CD8-positive, alpha-beta memory T cell (primary cell): ENCODE measurements around the gene DENND4C. TPM values are rescaled to one million over a fixed set of nuclear protein-coding genes. Genes with fewer than 3 reads are reported as not detected.
"Not testable (repeated sequence)": the region's sequence is repeated elsewhere in the genome, so short reads cannot be mapped to it uniquely, and the experiment has no call there.

ENCODE experiments used
- CTCF ChIA-PET: fragments of 350-600 bp; sonication (Branson Sonifier 250); formaldehyde crosslinking; loops from one replicate; lab custom pipeline; 2021; ENCODE audit warnings: antibody characterized with exemption; lab: Charles Lee
- POLR2A ChIA-PET: fragments of 350-600 bp; sonication (Branson Sonifier 250); formaldehyde crosslinking; loops from one replicate; lab custom pipeline; 2021; ENCODE audit warnings: antibody characterized with exemption; lab: Charles Lee
- DNase-seq, 5 donors: peaks; one replicate each; pipeline versions ENCODE4 v3.0.0 to v3.0.0-alpha.2; 2020 to 2022; ENCODE audit warnings: mixed read lengths in 1 of 5
- H3K27ac ChIP-seq: one replicate; pipeline ENCODE4 v1.7.0; 2013; ENCODE audit warnings: low read depth, mild to moderate bottlenecking, low read length, moderate library complexity
- H3K27me3 ChIP-seq: 2 replicates; pipeline ENCODE4 v1.7.0; 2013; ENCODE audit warnings: low read length, mild to moderate bottlenecking; ENCODE audit not compliant: insufficient read depth, poor library complexity, severe bottlenecking
- H3K36me3 ChIP-seq: 2 replicates; pipeline ENCODE4 v1.7.0; 2013; ENCODE audit warnings: mild to moderate bottlenecking, low read length, moderate library complexity; ENCODE audit not compliant: insufficient read depth
- H3K4me1 ChIP-seq: 2 replicates; pipeline ENCODE4 v1.7.0; 2013; ENCODE audit warnings: mild to moderate bottlenecking, low read length, moderate library complexity; ENCODE audit not compliant: insufficient read depth
- H3K4me3 ChIP-seq: 2 replicates; pipeline ENCODE4 v1.7.0; 2013; ENCODE audit warnings: mild to moderate bottlenecking, low read length
- H3K9me3 ChIP-seq: 2 replicates; pipeline ENCODE4 v1.7.0; 2013; ENCODE audit warnings: mild to moderate bottlenecking, low read length
- H3K27ac Mint-ChIP-seq, 8 donors: one replicate each; pipeline ENCODE4 v1.8.0; 2020 to 2021; ENCODE audit warnings: mixed read lengths in 8 of 8, mild to moderate bottlenecking in 6 of 8, inconsistent platforms in 3 of 8, moderate library complexity in 3 of 8
- H3K27me3 Mint-ChIP-seq, 2 donors: one replicate each; pipeline ENCODE4 v1.8.0; 2020 to 2021; ENCODE audit warnings: mixed read lengths in 2 of 2, mild to moderate bottlenecking in 1 of 2, moderate library complexity in 1 of 2
- H3K36me3 Mint-ChIP-seq, 3 donors: one replicate each; pipeline ENCODE4 v1.8.0; 2020 to 2021; ENCODE audit warnings: mixed read lengths in 3 of 3, inconsistent platforms in 1 of 3, mild to moderate bottlenecking in 1 of 3
- H3K4me1 Mint-ChIP-seq, 3 donors: one replicate each; pipeline ENCODE4 v1.8.0; 2020 to 2021; ENCODE audit warnings: mixed read lengths in 3 of 3, inconsistent platforms in 1 of 3, mild to moderate bottlenecking in 1 of 3
- H3K4me3 Mint-ChIP-seq, 7 donors: one replicate each; pipeline ENCODE4 v1.8.0; 2020 to 2021; ENCODE audit warnings: mixed read lengths in 7 of 7, mild to moderate bottlenecking in 6 of 7, moderate library complexity in 4 of 7, inconsistent platforms in 2 of 7
- H3K9me3 Mint-ChIP-seq, 5 donors: one replicate each; pipeline ENCODE4 v1.8.0; 2020 to 2022; ENCODE audit warnings: mixed read lengths in 5 of 5, mild to moderate bottlenecking in 3 of 5, moderate library complexity in 2 of 5, inconsistent platforms in 1 of 5
- polyA plus RNA-seq: library from polyadenylated mRNA; unstranded; fragments of 300-500 nt; fragmentation: Illumina TruSeq; gene quantifications from one replicate; pipeline ENCODE4 v1.2.3, GENCODE V29; 2021
- total RNA-seq, 2 experiments: library from RNA; stranded (reverse); gene quantifications; one replicate each; pipeline ENCODE4 v1.2.3, GENCODE V29; 2021

Gene DENND4C
- total and polyA plus RNA-seq, 3 experiments from 2014 or later, result 19.8 to 46.6 (median 20.0) TPM

GRCh38 chr9:19243366-19244033 lies 13.0 kb downstream of the DENND4C start:
- no peaks in the 10 kb centered on the region for H3K36me3 ChIP-seq
- POLR2A ChIA-PET, result no interaction called here
- CTCF ChIA-PET, result interaction anchor here (3.2 kb wide), 1 partner anchor 9 kb away, joined by 8 read pairs; no protein-coding TSS in a partner anchor
- Mint-ChIP-seq H3K4me1 (peaks cover 65 to 83% (median 69%) of the 10 kb centered on the region in 3 donors), H3K27ac (peak overlapping the region in 3 of 8 donors; percentile 58 to 61 (median 61)), H3K27me3 (no peaks in the 10 kb centered on the region), H3K9me3 (no peaks in the 10 kb centered on the region), H3K36me3 (peaks cover 0 to 52% (median 19%) of the 10 kb centered on the region in 3 donors), H3K4me3 (no peak overlapping the region)
- no peak overlapping the region for H3K4me3 ChIP-seq
- H3K27me3 ChIP-seq, result no peaks in the 10 kb centered on the region
- H3K4me1 ChIP-seq, result peaks cover 4% of the 10 kb centered on the region
- no peak for DNase-seq
- H3K27ac ChIP-seq, result no peak overlapping the region
- no peaks in the 10 kb centered on the region for H3K9me3 ChIP-seq

GRCh38 chr9:19246891-19247290 lies 16.4 kb downstream of the DENND4C start:
- Mint-ChIP-seq H3K4me3 (peak overlapping the region in 1 of 7 donors; percentile 29), H3K9me3 (no peaks in the 10 kb centered on the region), H3K36me3 (peaks cover 0 to 44% (median 14%) of the 10 kb centered on the region in 3 donors), H3K27ac (peak overlapping the region in 3 of 8 donors; percentile 27 to 37 (median 36)), H3K4me1 (peaks cover 62 to 83% (median 70%) of the 10 kb centered on the region in 3 donors), H3K27me3 (no peaks in the 10 kb centered on the region)
- H3K27ac ChIP-seq, result no peak overlapping the region
- H3K4me1 ChIP-seq, result no peaks in the 10 kb centered on the region
- H3K4me3 ChIP-seq, result no peak overlapping the region
- no peaks in the 10 kb centered on the region for H3K27me3 ChIP-seq
- POLR2A ChIA-PET, result no interaction called here
- CTCF ChIA-PET, result no interaction called here
- no peaks in the 10 kb centered on the region for H3K36me3 ChIP-seq
- DNase-seq, result no peak
- H3K9me3 ChIP-seq, result no peaks in the 10 kb centered on the region

GRCh38 chr9:19247420-19247819 lies 16.9 kb downstream of the DENND4C start:
- no peaks in the 10 kb centered on the region for H3K27me3 Mint-ChIP-seq
- H3K36me3 Mint-ChIP-seq, result peaks cover 0 to 41% (median 14%) of the 10 kb centered on the region in 3 donors
- CTCF ChIA-PET, result no interaction called here
- DNase-seq, result no peak
- Histone ChIP-seq H3K4me1 (no peaks in the 10 kb centered on the region), H3K27ac (no peak overlapping the region), H3K9me3 (no peaks in the 10 kb centered on the region), H3K36me3 (no peaks in the 10 kb centered on the region), H3K27me3 (no peaks in the 10 kb centered on the region), H3K4me3 (no peak overlapping the region)
- H3K9me3 Mint-ChIP-seq, result no peaks in the 10 kb centered on the region
- peaks cover 62 to 83% (median 70%) of the 10 kb centered on the region in 3 donors for H3K4me1 Mint-ChIP-seq
- peak overlapping the region in 6 of 8 donors; percentile 15 to 76 (median 40) for H3K27ac Mint-ChIP-seq
- POLR2A ChIA-PET, result no interaction called here
- peak overlapping the region in 1 of 7 donors; percentile 3 for H3K4me3 Mint-ChIP-seq

- CTCF ChIA-PET, H3K36me3 ChIP-seq, H3K27me3 Mint-ChIP-seq, H3K9me3 ChIP-seq, H3K27me3 ChIP-seq, POLR2A ChIA-PET, DNase-seq, H3K4me3 ChIP-seq, H3K4me3 Mint-ChIP-seq, H3K9me3 Mint-ChIP-seq, H3K4me1 ChIP-seq, H3K27ac ChIP-seq: not testable (repeated sequence)
- Mint-ChIP-seq H3K27ac (peak overlapping the region in 1 of 8 donors; percentile 56), H3K4me1 (peaks cover 65 to 89% (median 77%) of the 10 kb centered on the region in 3 donors), H3K36me3 (peaks cover 0 to 27% (median 12%) of the 10 kb centered on the region in 3 donors)
These were observed 19.9 kb downstream of the DENND4C start for GRCh38 chr9:19250346-19250745.

- Mint-ChIP-seq H3K36me3 (peaks cover 0 to 24% (median 7%) of the 10 kb centered on the region in 3 donors), H3K27ac (peak overlapping the region in 1 of 8 donors; percentile 9), H3K4me3 (peak overlapping the region in 1 of 7 donors; percentile 3), H3K4me1 (peaks cover 60 to 88% (median 71%) of the 10 kb centered on the region in 3 donors)
- H3K9me3 ChIP-seq, H3K27me3 ChIP-seq, H3K9me3 Mint-ChIP-seq, DNase-seq, H3K4me3 ChIP-seq, POLR2A ChIA-PET, H3K27me3 Mint-ChIP-seq, H3K36me3 ChIP-seq, H3K4me1 ChIP-seq, H3K27ac ChIP-seq: not testable (repeated sequence)
- CTCF ChIA-PET, result interaction anchor here (2.2 kb wide), 1 partner anchor 9 kb away, joined by 8 read pairs; no protein-coding TSS in a partner anchor
These were observed 20.7 kb downstream of the DENND4C start for GRCh38 chr9:19251203-19251602.

- H3K4me1 ChIP-seq, H3K4me3 ChIP-seq, DNase-seq, H3K9me3 ChIP-seq, H3K36me3 ChIP-seq, H3K27me3 ChIP-seq, H3K27me3 Mint-ChIP-seq, H3K27ac ChIP-seq, H3K9me3 Mint-ChIP-seq, POLR2A ChIA-PET: not testable (repeated sequence)
- Mint-ChIP-seq H3K36me3 (peaks cover 0 to 23% (median 7%) of the 10 kb centered on the region in 3 donors), H3K27ac (peak overlapping the region in 3 of 8 donors; percentile 4 to 89 (median 9)), H3K4me3 (peak overlapping the region in 3 of 7 donors; percentile 4 to 42 (median 16)), H3K4me1 (peaks cover 58 to 84% (median 67%) of the 10 kb centered on the region in 3 donors)
- CTCF ChIA-PET, result interaction anchor here (1.1 to 2.2 kb wide), 2 partner anchors 9 to 18 kb away, joined by 3 to 8 read pairs; no protein-coding TSS in a partner anchor
These were observed 21.1 kb downstream of the DENND4C start for GRCh38 chr9:19251622-19252021.

GRCh38 chr9:19252174-19252884 lies 21.8 kb downstream of the DENND4C start:
- H3K4me1 ChIP-seq, result no peaks in the 10 kb centered on the region
- H3K36me3 ChIP-seq, result no peaks in the 10 kb centered on the region
- ChIA-PET CTCF (interaction anchor here (1.1 to 2.2 kb wide), 2 partner anchors 10 to 19 kb away, joined by 3 to 8 read pairs; no protein-coding TSS in a partner anchor), POLR2A (no interaction called here)
- Mint-ChIP-seq H3K36me3 (peaks cover 0 to 18% (median 3%) of the 10 kb centered on the region in 3 donors), H3K4me3 (peak overlapping the region in 1 of 7 donors; percentile 42), H3K27ac (peak overlapping the region in 5 of 8 donors; percentile 2 to 89 (median 48)), H3K27me3 (no peaks in the 10 kb centered on the region), H3K9me3 (no peaks in the 10 kb centered on the region), H3K4me1 (peaks cover 53 to 79% (median 66%) of the 10 kb centered on the region in 3 donors)
- DNase-seq, result no peak
- H3K27me3 ChIP-seq, result no peaks in the 10 kb centered on the region
- H3K9me3 ChIP-seq, result no peaks in the 10 kb centered on the region
- H3K4me3 ChIP-seq, result no peak overlapping the region
- no peak overlapping the region for H3K27ac ChIP-seq
